ENCODE data around the gene GALNT4. TPM values are rescaled to one million over a fixed set of nuclear protein-coding genes. Genes with fewer than 3 reads are reported as not detected.

The GALNT4 gene
- total RNA-seq, 1 experiment from 2014 or later: 4.7 TPM

GRCh38 chr12:89521364-89522223 is 3.0 kb downstream of the GALNT4 start:
- no peak for DNase-seq
- peaks cover 5% of the 10 kb centered on the region; the same call in 1 of the 2 replicates for H3K36me3 ChIP-seq
- H3K4me1 ChIP-seq: no peaks in the 10 kb centered on the region; the same call in 1 of the 2 replicates
- no peak overlapping the region for H3K4me3 ChIP-seq
- no peaks in the 10 kb centered on the region for H3K27me3 ChIP-seq
- no peaks in the 10 kb centered on the region for H3K9me3 ChIP-seq (replicated peaks)
- no peak overlapping the region for H3K27ac ChIP-seq

GRCh38 chr12:89517720-89518119 is 6.9 kb downstream of the GALNT4 start:
- Histone ChIP-seq H3K27ac (no peak overlapping the region), H3K27me3 (no peaks in the 10 kb centered on the region), H3K4me1 (no peaks in the 10 kb centered on the region), H3K36me3 (no peaks in the 10 kb centered on the region; the same call in 1 of the 2 replicates), H3K4me3 (no peak overlapping the region), H3K9me3 (replicated peaks) (no peaks in the 10 kb centered on the region)
- DNase-seq: no peak

- H3K27ac ChIP-seq: no peak overlapping the region
- no peaks in the 10 kb centered on the region for H3K27me3 ChIP-seq
- H3K36me3 ChIP-seq: no peaks in the 10 kb centered on the region; the same call in 1 of the 2 replicates
- no peak overlapping the region for H3K4me3 ChIP-seq
- H3K9me3 ChIP-seq (replicated peaks): no peaks in the 10 kb centered on the region
- DNase-seq: no peak
- no peaks in the 10 kb centered on the region for H3K4me1 ChIP-seq
These were observed 8.0 kb downstream of the GALNT4 start for GRCh38 chr12:89516633-89517032.

GRCh38 chr12:89514751-89515150 is 9.8 kb downstream of the GALNT4 start:
- Histone ChIP-seq H3K9me3 (replicated peaks) (no peaks in the 10 kb centered on the region), H3K36me3 (no peaks in the 10 kb centered on the region), H3K27me3 (no peaks in the 10 kb centered on the region), H3K4me1 (no peaks in the 10 kb centered on the region), H3K27ac (no peak overlapping the region), H3K4me3 (no peak overlapping the region)
- no peak for DNase-seq

GRCh38 chr12:89513544-89513943 is 11.1 kb downstream of the GALNT4 start:
- Histone ChIP-seq H3K27ac (no peak overlapping the region), H3K9me3 (replicated peaks) (no peaks in the 10 kb centered on the region), H3K4me1 (no peaks in the 10 kb centered on the region), H3K36me3 (no peaks in the 10 kb centered on the region), H3K27me3 (no peaks in the 10 kb centered on the region), H3K4me3 (no peak overlapping the region)
- DNase-seq: no peak

GRCh38 chr12:89507015-89507824 is 17.4 kb downstream of the GALNT4 start:
- no peaks in the 10 kb centered on the region for H3K36me3 ChIP-seq
- H3K9me3 ChIP-seq (replicated peaks): no peaks in the 10 kb centered on the region
- H3K27ac ChIP-seq: no peak overlapping the region
- DNase-seq: no peak
- H3K4me3 ChIP-seq: no peak overlapping the region
- no peaks in the 10 kb centered on the region for H3K4me1 ChIP-seq
- H3K27me3 ChIP-seq: no peaks in the 10 kb centered on the region

GRCh38 chr12:89506050-89506449 is 18.5 kb downstream of the GALNT4 start:
- Histone ChIP-seq H3K4me1 (no peaks in the 10 kb centered on the region), H3K27ac (no peak overlapping the region), H3K36me3 (no peaks in the 10 kb centered on the region), H3K4me3 (no peak overlapping the region), H3K27me3 (no peaks in the 10 kb centered on the region), H3K9me3 (replicated peaks) (no peaks in the 10 kb centered on the region)
- DNase-seq: no peak

GRCh38 chr12:89504560-89505346 is 19.8 kb downstream of the GALNT4 start:
- no peak overlapping the region for H3K27ac ChIP-seq
- no peak overlapping the region for H3K4me3 ChIP-seq
- H3K36me3 ChIP-seq: no peaks in the 10 kb centered on the region
- no peaks in the 10 kb centered on the region for H3K9me3 ChIP-seq (replicated peaks)
- H3K4me1 ChIP-seq: no peaks in the 10 kb centered on the region
- no peak for DNase-seq
- H3K27me3 ChIP-seq: no peaks in the 10 kb centered on the region

- Histone ChIP-seq H3K27ac (no peak overlapping the region), H3K27me3 (no peaks in the 10 kb centered on the region), H3K4me1 (no peaks in the 10 kb centered on the region), H3K9me3 (replicated peaks) (no peaks in the 10 kb centered on the region), H3K36me3 (no peaks in the 10 kb centered on the region), H3K4me3 (no peak overlapping the region)
- no peak for DNase-seq
These were observed 22.8 kb downstream of the GALNT4 start for GRCh38 chr12:89501793-89502192.

GRCh38 chr12:89499857-89500256 is 24.7 kb downstream of the GALNT4 start:
- no peak overlapping the region for H3K27ac ChIP-seq
- no peak for DNase-seq
- no peaks in the 10 kb centered on the region for H3K27me3 ChIP-seq
- H3K4me1 ChIP-seq: no peaks in the 10 kb centered on the region
- H3K36me3 ChIP-seq: no peaks in the 10 kb centered on the region
- H3K9me3 ChIP-seq (replicated peaks): no peaks in the 10 kb centered on the region
- no peak overlapping the region for H3K4me3 ChIP-seq

- H3K27me3 ChIP-seq: no peaks in the 10 kb centered on the region
- no peak overlapping the region for H3K4me3 ChIP-seq
- no peak for DNase-seq
- H3K27ac ChIP-seq: no peak overlapping the region
- H3K4me1 ChIP-seq: no peaks in the 10 kb centered on the region
- no peaks in the 10 kb centered on the region for H3K36me3 ChIP-seq
- H3K9me3 ChIP-seq (replicated peaks): no peaks in the 10 kb centered on the region
These were observed 27.1 kb downstream of the GALNT4 start for GRCh38 chr12:89497467-89497866.

GRCh38 chr12:89497005-89497404 is 27.6 kb downstream of the GALNT4 start:
- Histone ChIP-seq H3K9me3 (replicated peaks) (no peaks in the 10 kb centered on the region), H3K27ac (no peak overlapping the region), H3K4me1 (no peaks in the 10 kb centered on the region), H3K4me3 (no peak overlapping the region), H3K36me3 (no peaks in the 10 kb centered on the region), H3K27me3 (no peaks in the 10 kb centered on the region)
- no peak for DNase-seq

GRCh38 chr12:89494411-89495231 is 30.0 kb downstream of the GALNT4 start:
- Histone ChIP-seq H3K9me3 (replicated peaks) (no peaks in the 10 kb centered on the region), H3K36me3 (no peaks in the 10 kb centered on the region; the same call in 1 of the 2 replicates), H3K27ac (no peak overlapping the region), H3K4me1 (no peaks in the 10 kb centered on the region), H3K27me3 (no peaks in the 10 kb centered on the region), H3K4me3 (no peak overlapping the region)
- no peak for DNase-seq
